ENCODE results near the gene XIRP1.

DNA sequence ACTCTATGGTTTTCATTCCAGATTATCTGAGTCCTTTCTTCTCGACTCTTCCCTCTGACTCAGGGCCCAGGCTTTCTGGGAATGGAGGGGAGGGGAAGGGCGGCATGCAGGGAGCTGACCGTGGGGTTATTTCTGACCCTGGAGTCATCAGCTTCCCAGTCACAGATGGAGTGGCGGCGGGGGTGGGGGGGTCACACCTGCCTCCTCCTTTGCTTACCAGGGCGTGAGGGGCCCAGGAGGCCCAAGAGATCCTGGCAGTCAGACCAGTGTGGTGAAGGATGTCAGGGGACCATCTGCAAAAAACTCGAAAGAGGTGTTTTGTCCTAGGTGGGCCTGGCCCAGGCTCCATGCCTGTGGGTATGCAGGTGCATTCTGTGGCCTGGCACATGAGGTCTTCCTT, 996 bp upstream of the XIRP1 start:
- TF ChIP-seq POLR2A (IDR thresholded peaks at IDR 0.05; ENCODE audit: low read length), result no peak
- TF ChIP-seq GATA1 (IDR thresholded peaks at IDR 0.05; ENCODE audit: low read depth, low read length), result no peak

Measured in erythroblast (primary cell).